GM19455 (cell line): ENCODE results near the gene TROAP.
"Not testable (repeated sequence)": the region's sequence is repeated elsewhere in the genome, so short reads cannot be mapped to it uniquely, and the experiment has no call there.

ENCODE experiments used
- ATAC-seq: cut with Tn5 transposase; IDR thresholded peaks from one replicate; pipeline ENCODE4 v1.9.1; 2021; ENCODE audit not compliant: unreplicated experiment

Gene TROAP

DNA sequence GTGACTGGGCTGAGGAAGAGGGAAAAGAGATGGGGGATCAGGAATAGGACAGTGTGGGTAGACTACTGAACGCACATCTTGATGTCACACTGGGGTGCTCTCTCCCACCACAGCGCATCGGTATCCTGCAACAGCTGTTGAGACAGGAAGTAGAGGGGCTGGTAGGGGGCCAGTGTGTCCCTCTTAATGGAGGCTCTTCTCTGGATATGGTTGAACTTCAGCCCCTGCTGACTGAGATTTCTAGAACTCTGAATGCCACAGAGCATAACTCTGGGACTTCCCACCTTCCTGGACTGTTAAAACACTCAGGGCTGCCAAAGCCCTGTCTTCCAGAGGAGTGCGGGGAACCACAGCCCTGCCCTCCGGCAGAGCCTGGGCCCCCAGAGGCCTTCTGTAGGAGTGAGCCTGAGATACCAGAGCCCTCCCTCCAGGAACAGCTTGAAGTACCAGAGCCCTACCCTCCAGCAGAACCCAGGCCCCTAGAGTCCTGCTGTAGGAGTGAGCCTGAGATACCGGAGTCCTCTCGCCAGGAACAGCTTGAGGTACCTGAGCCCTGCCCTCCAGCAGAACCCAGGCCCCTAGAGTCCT lies 7.1 kb downstream of the TROAP start:
- ATAC-seq, result no peak

DNA sequence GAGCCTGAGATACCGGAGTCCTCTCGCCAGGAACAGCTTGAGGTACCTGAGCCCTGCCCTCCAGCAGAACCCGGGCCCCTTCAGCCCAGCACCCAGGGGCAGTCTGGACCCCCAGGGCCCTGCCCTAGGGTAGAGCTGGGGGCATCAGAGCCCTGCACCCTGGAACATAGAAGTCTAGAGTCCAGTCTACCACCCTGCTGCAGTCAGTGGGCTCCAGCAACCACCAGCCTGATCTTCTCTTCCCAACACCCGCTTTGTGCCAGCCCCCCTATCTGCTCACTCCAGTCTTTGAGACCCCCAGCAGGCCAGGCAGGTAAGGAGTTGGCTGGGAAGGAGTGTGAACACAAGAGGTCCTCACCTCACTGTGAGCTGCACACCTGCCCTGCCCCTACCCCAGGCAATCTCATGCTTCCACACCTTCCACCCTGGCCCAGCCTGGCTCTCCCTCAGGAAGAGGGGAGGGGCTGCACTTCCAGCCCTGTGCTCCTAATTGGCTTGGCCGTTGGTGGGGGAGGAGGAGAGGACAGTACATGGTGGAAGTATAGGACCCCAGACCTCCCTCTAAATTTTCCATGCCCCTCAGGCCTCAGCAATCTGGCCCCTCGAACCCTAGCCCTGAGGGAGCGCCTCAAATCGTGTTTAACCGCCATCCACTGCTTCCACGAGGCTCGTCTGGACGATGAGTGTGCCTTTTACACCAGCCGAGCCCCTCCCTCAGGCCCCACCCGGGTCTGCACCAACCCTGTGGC lies 7.8 kb downstream of the TROAP start:
- ATAC-seq, result no peak

DNA sequence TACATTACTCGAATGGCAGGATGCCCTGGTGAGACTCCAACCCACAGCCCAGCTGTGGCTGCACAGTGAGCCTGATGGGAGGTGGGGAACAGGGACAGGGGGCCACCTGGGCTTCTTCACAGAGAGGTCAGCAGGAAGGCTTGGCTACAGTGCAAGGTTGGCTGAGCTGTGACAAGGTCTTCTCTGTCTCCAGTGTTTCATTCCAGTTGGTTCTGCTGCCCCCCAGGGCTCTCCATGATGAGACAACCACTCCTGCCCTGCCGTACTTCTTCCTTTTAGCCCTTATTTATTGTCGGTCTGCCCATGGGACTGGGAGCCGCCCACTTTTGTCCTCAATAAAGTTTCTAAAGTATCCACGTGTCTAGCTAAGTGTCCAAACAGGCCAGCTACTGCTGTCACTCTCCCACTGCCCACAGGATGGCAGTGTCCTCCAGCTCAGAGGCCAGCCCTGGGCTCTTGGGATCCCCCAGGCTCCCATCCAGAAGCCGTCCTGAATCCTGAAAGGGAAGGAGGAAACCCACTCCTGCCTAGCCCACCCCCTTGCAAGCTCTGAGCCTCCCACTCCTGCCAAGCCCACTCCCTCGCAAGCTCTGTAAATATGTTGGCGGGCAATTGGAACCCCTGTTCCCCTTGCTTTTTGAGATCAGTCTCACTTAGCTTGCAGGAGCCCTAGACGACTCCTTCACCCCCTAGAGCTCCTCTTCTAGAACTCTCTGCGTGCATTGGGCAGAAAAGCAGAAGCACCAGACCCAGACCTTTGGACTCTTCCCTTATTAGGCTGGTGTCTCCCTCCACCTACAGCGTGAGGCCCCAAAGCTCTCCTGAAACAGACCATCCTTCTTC lies 8.5 kb downstream of the TROAP start:
- no peak for ATAC-seq

DNA sequence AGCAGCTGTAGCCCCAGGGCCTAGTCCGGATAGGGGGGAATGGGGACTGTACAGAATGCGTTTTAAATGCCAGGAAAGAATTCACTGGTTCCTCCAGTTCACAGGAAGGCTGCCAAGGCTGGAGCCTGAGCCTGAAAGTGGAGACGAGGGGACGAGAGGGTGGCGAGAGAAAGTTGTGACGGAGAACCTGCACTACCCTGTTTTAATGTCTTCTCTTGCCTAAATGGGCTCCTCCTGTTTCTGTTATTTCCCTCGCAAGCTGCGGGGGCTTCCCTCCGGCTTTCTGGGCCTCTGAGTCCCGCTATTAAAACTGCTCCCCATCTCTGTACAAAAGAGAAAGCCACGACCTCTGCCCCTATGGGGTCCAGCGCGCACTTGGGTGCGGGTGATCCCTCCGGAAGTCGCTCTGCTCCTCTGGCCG lies 9.4 kb downstream of the TROAP start:
- ATAC-seq, result no peak

DNA sequence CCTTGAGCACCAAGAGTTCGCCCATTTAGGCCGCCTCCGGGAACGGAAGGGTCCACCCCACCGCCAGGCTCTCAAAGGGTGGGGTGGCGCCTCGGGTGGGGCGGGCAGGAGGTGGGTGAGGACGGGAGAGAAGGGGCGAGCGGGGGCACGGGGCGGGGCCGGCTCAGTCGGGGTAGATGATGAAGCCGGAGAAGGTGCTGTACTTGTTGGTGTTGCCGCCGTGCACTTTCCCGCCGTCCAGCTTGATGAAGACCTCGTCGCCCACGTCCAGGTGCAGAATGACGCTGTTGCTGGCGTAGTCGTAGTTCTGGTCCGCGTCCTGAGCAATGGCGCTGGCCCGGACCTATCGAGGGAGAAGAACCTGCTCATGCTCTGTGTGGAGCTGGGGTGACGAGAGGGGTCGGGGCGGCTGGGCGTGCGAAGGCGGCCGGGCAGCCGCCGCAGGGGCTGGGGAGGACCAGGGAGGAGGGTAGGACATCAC lies 9.9 kb downstream of the TROAP start:
- ATAC-seq, result no peak

DNA sequence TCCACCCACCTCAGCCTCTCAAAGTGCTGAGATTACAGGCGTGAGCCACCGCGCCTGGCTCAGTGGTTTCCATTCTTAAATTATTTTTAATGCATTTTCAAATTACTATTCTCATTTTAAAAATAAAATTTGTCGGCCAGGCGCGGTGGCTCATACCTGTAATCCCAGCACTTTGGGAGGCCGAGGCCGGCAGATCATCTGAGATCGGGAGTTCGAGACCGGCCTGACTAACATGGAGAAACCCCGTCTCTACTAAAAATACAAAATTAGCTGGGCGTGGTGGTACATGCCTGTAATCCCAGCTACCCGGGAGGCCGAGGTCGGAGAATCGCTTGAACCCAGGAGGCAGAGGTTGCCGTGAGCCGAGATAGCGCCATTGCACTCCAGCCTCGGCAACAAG lies 10.7 kb downstream of the TROAP start:
- ATAC-seq, result not testable (repeated sequence)

DNA sequence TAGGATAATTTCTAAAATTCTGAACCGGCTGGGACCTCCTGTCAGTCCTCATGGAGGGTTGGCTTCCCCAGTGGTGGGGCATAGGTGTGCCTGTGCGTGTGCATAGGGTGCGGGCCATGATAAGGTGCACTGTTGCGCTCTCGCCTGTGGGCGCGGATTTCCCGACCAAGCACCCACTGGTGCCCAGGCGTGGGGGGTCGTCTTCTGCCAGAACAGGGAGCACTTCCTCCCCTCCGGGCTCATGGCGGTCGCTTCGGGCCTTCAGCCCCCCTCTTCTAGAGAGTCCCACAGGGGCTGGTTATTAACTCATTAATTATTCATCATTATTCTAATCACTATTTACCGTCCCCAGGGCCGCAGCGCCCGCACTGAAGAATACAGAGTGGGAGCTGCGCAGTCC lies 11.2 kb downstream of the TROAP start:
- ATAC-seq, result no peak

DNA sequence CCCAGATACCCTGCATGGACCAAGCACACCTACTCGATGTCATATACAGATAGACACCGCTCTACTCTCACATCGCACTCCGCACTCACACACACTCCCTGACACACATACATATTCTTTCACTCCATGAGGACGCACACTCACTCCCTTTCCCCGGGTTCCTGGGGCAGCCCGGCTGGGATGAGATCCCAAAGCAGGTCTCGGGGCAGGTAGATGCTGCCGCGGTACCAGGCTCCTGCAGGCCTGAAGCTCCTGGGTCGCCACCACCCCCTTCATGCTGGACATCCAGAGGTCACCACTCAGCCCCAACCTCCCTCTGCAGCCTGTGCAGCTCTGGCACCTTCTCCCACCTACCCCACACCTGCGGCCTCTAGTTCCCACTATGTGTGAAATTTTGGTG lies 11.6 kb downstream of the TROAP start:
- ATAC-seq, result no peak

DNA sequence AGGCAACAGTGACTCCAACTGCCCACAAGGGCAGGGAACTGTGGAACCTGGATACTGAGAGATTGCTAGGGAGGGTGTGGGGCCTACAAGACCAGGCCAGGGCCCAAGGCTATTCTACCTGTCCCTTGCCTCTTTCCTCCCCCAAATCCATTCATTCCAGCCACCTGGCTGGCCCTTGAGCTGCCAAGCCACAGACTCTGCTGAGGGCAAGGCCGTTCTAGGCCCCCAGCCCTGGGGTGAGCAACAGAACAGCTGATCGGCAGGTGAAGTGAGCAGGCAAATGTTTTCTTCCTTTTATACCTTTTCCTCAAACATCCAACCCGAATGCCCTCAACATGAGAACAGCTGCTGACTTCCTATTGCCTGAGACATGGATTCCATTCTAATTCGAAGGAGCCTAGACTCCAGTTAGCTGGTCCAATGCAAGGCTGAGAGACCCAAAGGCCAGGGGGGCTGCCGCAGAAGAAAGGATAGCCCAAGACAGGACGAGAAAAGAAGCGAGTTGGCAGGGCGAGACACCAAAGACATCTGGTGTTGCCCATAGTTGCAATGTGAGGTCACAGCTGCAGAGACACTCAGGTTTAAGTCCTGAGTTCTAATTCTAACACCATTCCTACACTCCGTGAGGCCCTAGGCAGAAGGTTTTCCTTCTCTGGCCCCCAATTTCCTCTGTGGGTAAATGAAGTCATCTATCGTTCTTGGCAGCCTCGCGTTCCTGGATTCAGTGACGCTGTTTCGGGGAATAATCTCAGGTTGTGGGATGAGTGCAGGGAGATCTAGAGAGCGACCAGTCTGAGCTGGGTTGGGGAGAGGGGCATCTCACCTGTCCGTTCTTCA lies 12.3 kb downstream of the TROAP start:
- no peak for ATAC-seq

DNA sequence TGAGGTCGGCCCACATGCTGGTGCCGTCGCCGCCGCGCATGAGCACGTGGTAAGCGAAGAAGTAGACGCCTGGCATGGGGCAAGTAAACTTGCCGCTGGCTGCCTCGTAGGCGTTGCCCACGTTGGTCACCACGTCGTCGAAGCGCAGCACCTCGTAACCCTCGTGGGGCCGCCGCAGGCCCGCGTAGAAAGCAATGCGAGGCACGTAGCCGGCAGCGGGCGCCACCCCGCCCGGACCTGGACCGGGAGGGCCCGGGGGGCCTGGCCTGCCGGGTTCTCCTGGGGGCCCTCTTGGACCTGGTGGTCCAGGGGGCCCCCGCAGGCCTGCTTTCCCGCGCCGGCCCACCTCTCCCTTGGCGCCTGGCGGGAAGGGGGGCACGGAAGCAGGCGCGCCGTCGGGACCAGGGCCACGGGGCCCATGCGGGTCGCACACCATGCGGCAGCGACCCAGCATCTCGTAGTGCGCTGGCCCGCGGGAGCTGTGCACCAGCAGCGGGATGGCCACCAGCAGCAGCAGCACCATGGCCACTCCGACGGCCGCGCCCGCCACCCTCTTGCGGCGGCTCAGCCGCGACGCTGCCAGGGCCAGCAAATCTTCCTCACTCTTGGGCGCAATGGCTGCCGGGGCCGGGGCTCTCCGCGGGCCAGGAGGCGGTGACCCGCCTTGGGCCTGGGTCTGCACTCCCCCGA lies 13.0 kb downstream of the TROAP start:
- no peak for ATAC-seq

DNA sequence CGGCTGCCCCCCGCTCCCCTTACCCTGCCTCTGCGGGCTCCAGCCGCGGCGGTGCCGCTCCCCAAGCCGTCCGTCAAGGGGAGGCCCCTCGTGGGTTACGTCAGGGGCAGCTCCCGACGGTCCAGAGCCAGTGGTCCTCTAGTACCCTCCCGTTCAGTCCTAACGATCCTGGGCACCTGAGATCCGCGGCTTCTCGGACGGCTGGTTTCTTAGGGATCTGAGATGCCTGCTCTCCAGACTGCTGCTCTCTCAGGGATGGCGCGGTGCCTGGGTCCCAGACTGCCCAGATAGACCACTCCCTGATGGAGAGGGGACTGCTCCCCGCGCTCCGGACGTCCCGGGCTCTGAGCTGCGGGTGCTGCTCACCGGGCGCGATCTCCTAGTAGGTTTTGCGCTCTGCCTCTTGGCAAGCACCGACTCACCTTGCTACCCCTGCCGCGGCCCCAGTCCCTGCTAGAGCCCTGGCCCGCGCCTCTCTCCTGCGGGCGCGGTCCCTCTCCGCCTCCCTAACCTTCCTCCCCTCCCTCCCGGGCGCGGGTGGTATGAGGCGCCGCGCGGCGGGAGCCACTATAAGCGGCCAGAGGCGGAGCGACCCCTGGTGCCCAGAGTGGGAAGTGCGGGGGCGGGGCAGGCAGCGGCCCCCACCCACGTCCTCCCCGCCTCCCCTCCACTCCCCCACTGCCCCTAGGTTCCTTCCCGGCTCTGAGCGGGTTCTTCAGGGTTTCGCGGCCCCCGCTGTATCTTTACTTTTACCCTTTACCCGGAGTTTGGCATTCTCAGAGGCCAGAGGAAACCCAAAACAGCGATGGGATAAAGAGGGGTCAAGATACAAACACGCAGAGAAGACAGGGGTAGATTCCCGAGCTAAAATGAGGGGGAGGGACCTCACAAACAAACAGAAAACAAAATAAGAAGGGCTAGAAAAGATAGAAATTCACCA lies 13.9 kb downstream of the TROAP start, which contains the start of gene C1QL4:
Gene C1QL4, minus strand, starts transcription at position 544 of the 940 bp plus-strand sequence. CDS start 711 bp downstream, outside the sequence.
- no peak for ATAC-seq

DNA sequence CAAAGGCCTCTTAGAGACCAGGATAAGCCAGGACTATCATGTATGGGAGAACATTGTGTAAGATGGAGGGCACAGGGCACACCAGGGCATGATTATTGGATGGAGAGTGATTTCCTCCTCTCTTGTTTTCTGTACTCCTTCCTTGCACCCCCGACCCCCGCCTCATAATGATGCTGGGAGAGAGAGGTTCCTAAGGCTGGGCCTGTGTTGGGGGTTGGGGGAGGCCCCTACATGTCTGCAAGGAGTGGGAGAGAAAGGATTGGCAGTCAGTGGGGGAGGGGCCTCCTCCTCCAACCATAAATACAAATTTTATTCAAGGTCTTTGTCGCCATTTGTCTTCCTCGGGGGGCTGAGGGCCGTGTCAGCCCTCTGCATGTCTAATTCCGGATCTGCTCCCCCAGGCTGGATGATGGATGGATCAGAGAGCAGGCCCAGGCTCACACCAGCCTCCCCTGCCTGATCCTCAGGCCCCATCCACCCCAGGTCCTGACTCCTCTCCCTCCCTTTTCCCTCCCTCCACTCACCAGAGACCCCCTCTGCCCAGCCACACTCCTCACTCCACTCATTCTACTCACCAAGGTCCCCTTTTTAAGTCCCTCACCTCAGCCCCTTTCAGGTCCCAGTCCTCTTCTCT lies 15.9 kb downstream of the TROAP start:
- ATAC-seq, result no peak

DNA sequence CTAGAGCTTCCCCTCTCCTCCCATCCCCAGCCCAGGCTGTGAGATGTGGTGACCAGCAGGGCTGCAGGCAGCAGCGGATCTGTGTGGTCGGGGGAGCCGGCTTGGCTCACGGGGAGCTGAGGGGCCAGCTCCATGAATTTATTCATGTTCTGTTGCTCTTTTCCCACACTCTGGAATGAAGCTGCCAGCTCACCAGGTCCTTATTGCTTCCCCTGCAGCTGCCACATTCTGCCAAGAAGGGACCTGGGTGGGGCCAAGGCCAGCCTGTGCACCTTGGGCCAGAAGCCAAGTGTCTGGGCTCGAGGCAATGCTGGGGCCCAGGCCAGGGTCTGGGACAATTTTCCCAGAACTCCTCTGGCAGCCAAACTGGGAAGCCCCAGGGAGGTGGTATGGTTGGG lies 16.4 kb downstream of the TROAP start:
- no peak for ATAC-seq

DNA sequence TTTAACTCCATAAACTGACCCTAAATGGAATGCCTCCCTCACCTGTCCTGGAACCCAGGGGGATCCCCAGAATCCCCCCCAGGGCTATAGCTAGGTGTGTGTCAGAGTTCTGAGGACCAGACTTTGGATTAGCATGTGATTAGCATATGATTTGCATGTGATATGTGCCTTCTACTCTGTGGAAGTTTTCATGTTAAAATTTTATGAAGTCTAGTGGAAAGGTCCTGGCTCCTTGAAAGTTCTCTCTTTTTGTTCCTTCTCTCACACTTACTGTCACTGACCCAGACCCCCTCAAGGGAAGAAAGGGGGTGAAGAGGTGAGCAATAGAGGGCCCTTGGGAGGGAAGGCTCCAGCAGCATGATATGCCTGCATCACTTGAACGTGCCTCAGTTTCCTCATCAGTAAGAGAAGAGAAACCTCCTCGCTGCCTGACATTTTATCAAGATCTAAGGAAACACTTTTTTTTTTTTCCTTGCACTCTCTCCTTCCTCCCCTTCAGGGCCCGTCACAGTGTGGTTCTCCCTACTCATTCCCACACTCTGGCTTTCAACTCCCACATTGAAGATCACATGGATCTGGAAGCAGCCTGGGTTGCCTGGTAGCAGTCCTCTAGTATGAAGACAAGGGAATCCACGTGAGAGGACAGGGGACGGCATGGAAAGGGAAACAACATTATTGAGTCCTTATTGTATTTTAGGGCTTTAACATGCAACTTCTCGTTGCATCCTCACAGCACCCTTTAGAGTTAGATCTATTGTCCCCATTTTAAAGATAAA lies 17.2 kb downstream of the TROAP start:
- ATAC-seq, result no peak

DNA sequence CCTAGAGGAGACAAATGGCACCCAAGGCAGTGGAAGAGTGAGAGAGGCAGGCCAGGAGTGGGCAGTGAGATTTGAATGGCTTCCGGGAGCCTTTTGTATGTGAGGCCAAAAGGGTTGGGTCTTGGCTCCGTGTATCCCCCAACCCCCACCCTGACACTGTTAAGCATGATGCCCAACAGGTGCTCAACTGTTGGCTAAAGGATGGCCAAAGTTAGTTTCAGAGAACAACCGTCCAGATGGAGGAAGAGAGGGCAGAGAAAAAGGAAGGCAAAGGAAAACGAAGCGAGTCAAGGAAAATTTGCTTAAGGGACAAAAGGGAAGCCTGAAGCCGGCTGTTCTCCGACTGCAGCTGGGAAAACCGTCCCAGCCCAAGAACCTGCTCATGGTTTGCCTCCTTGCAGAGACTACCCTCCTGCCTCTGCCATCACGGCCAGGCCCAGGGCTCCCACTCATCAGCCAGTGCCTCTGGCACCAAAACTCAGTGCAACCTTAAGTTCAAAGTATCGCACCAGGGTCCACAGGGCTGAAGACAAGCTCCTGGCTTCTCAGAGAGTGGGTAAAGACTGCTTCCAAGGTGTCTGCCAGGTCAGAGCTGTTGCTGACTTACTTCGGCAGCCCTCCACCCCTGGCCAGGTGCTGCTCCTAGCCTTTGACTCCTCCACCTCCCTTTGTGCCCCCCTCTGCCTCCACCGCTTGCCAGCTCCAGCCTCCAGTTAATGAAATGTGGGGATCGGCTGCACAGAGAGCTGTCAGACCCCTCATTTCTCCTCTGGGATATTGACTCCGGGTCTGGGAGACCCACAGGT lies 18.1 kb downstream of the TROAP start:
- ATAC-seq, result no peak

DNA sequence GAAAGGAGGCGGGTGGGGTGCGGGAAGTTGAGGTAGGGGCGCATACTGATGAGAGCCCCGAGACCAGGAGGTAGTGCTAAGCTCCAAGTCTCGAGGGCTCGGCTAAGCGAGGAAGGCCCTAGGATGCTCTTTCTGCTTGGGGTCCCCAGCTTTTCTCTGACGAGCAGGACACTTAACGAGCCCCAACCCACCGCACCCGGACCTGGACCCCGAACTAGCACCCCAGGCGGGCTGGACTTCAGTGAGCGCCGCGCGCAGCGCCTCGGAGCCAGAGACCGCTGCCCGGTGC lies 18.7 kb downstream of the TROAP start:
- no peak for ATAC-seq
